CD4-positive, alpha-beta T cell treated with Interleukin-10 for 1 hour (primary cell): ENCODE results near the gene TXNDC2.

ENCODE experiments used
- DNase-seq: peaks from one replicate; pipeline ENCODE4 v3.0.0-alpha.2; 2020

The TXNDC2 gene

GRCh38 chr18:9914584-9915290 lies 29.0 kb downstream of the TXNDC2 start:
- DNase-seq, result peak; percentile 80

DNA sequence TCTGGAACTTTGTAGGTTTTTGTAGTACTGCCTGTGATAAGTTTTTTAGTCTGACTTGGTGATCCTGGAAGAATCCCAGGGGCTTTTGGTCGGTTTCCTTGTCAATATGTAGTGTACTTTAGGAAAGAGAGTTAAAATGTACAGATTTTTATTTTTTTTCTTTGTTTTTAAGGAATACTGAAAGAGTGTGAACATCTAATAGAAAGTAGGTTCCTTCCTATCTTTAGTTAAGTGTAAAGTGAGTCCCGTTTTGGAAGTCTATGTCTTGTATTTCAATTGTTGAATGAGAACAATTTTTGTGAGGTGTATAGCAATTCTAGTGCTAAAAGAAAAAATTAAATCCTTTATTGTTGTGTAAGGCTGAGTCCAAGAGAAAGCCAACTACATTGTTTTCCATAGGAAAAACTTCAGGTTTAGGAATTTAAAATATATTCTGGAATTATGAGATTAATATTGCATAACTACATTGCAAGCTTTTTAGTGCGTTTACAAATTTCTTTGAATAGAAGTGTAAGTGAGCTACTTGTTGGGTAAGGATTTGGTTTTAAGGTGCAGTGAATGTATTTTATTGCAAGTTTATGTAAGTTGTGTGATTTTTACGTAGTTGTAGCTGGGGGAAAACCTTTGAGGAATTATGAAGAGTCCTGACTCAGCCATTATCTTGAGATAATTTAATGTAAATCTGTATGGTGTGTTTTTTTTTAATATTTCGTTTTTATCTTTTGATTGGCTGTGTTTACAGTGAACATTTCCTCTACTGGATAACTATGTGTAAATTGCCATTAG lies 29.7 kb downstream of the TXNDC2 start:
- DNase-seq, result no peak

- no peak for DNase-seq
Observed at GRCh38 chr18:9916077-9916639, 30.4 kb downstream of the TXNDC2 start.

DNA sequence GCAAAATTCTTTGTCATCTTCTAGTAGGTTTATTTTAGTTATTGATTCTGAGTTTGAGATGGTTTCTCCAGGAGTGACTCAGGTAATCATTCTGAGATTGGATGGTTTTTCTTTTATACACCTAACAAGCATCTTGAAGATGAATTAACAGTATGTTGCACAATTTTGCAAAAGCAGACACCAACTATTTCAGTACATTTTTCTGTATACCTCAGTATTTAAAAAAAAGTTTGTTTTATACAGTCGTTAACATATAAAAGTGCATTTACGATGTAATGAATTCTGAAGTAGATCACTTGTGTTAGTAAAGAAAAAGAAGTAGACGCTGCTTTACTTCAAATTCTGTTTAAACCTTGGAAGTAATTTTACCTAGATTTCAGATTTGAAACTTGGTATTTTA lies 31.0 kb downstream of the TXNDC2 start:
- no peak for DNase-seq

GRCh38 chr18:9918016-9918680 lies 32.4 kb downstream of the TXNDC2 start:
- no peak for DNase-seq

GRCh38 chr18:9919564-9920232 lies 33.9 kb downstream of the TXNDC2 start:
- DNase-seq, result no peak

DNA sequence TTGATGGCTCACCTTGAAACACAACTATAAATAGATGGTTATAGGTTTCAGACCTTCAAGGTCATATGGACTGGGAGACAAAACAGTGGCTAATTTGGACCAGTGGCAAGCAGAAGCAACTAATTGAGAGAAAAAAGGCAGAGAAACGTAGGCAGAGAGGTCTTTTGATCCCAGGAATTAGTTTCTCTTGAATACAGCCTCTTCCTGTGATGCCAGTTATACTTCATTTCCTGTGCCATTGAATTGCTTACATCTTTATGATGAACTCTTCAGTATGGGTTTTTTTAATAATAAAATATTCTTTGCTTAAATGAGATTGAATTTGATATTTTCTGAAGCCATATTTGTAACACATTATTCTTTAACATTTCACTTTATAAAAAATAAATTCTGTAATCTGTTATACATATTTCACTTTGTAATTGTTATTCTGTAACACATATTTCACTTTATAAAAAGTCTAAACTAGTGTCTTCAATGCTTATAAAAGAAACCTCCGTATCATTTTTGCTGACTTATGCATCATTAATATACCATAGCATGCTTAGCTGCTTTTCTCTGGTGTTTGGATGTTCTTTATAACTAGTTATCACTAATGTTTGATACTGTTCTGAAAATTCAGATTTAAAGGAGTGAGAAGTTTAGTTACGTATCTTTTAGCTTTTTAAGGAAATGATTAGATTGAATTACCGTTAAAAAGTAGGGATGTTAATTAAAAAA lies 37.0 kb downstream of the TXNDC2 start:
- no peak for DNase-seq

DNA sequence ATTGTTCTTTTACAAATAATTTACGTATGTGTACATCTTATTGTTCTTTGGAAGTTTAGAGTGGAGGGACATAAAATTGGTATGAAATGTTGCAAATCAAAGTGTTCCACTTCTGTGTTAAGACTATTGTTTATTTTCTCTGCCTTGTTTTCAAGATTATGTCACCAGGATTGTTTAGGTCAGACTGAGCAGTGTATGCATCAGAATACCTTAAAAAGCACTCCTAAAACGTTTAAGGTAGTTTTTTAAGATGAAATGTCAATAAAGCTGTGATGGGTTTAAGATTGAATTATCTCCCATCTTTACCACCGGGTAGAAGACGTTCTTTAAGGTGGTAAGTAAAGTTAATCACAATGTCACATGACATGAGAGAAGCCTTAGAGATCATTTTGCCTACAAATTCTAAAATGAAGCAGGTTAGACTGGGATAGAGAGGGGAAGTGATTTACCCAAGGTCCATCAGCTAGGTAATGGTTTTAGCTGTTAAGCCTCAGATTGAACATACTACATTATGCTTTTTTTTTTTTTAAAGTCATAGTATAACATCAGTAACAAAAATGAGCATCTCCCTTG lies 38.7 kb downstream of the TXNDC2 start:
- no peak for DNase-seq

DNA sequence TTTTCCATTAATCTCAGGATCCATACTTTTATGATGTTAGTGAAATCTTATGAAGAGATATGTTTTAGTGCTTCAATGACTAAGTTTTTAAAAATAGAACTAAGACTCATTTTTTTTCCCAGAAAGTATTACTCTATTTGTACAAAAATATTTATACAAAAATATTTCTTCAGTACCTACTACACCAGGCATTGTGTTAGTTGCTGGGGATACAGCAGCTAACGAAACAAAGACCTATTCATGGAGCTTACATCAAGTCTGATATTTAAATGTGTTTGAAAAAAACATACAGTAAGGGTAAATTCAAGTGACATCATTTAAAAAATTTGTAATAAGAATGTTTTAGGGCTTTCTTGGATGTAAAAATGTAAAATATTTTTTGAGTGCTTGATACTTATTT lies 39.6 kb downstream of the TXNDC2 start:
- no peak for DNase-seq

- DNase-seq, result no peak
Observed at GRCh38 chr18:9925795-9926194, 40.0 kb downstream of the TXNDC2 start.

DNA sequence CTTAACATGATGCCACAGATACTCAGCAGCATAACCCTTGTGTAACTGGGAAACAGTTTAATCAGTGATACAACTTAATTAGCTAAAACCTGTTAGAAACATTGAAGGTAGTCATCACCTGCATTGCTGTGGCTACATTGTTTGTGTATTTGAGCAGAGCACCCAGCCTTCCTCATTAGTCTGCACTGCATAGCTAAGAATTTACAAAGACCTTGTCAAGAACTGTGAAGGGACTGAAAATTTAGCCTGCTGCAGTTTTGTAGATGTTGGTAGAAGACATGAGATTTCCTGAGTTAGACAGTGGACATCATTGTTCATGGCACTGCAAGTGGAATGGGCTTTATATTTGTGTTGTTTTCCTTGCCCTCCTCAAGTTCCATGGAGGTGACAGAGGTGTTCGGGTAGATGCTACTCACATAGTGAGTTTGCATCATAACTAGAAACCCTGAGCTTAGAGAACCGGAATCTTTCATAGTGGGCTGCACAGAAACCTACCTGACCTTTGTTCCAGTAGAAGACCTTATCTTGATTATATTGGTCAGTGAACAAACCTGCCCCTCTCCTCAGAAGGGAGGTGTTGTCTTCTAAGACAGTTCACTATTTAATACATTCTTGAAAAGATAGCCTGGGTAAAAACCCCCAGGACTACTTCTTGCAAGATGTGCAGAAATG lies 40.6 kb downstream of the TXNDC2 start:
- no peak for DNase-seq

DNA sequence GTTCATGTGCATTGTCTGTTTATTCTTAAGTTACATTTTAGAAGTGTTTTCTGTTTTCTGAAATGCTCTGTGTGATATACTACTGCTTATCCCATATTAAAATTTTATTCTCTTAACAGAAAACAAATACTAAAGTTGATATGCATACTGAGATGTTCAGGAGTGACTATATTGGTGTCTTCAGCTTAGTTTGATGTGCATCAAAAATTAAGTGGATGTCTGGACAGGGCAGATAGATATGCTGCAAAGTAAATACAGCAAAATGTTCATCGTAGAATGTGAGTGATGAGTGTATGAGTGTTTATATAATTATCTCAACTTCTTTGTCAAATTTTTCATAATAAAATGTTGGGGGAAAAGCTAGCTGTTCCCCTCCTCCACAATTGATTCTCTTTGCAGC lies 41.2 kb downstream of the TXNDC2 start:
- no peak for DNase-seq

DNA sequence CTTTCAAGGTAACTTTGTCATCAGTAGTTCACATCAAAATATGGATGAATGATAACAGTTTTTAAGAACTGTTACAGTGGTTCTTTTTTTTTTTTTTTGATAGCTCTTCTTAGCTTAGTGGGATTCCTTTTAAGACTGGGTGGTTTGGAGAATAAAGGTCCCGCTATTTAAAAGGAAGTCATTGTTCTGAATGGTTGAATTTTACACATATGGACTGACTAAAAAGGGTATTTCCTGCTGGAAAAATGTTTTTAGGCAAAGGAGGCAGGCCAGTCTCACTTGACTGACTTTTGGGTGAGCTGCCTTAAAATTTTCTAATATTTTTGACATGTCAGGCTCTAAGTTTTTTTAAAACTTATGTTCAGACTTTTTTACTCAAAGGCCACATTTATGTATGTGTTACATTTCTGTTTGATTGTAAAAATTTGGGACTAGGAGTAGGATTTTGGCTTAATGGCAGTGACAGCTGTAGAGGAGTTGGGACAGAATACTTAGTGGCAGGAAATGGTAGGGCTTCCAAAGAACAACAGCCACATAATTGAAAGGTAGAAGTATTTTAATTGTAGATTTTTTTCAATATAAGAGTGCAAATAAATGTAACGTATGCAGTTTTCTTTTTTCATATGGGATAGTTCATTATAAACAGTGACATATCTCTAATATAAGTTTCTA lies 41.8 kb downstream of the TXNDC2 start:
- no peak for DNase-seq

DNA sequence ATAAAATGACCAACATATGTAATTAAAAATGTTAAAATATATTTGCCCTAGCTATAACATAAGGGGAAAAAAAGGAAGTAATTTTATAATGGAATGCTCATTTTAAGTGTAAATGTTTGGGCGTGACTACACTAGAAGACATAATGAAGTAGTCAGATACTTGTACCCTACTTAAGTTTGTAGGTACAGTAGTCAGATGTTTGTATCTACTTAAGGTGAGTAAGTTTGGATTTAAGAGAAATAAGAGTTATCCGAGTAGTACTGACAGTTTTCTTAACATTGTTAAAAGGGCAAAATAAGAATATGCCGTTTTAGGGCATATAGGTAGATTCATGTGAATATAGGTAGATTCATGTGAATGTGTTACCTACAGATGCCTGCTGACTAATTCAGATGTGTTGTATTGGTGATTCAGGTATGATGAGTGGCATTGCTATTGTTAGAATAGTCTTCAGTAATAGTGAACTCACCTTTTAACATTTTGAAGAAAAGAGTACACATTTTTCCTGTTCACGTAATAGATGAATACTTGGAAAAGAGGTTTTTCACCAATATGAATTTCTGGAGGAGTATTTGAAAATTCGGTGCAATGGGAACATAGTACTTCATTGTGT lies 43.0 kb downstream of the TXNDC2 start:
- DNase-seq, result no peak

DNA sequence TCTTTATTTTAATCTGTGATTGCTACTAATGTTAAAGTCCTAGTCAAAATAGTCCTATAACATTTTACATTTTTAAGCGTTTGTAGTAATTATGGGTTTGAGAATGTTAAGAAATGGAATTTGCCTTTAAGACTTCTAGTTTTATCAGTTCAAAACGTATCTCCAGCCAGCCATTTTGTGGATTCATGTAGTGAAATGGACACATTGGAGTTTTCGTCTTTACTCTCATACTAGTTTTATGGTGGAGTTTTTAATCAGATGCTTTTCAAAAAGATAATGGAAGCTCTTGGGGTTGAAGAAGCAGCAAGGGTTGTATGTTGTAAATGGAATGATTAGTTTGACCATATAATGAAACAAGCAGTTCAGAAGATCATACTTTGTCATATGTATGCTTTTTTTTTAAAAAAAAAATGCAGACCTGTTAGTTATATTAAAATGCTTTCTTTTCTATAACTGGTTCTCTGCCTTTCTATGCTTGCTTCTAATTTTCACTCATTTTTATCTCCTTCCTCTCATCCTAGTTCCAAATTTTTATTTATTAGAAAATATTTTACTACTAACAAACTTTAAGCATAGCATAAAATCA lies 44.6 kb downstream of the TXNDC2 start:
- no peak for DNase-seq

DNA sequence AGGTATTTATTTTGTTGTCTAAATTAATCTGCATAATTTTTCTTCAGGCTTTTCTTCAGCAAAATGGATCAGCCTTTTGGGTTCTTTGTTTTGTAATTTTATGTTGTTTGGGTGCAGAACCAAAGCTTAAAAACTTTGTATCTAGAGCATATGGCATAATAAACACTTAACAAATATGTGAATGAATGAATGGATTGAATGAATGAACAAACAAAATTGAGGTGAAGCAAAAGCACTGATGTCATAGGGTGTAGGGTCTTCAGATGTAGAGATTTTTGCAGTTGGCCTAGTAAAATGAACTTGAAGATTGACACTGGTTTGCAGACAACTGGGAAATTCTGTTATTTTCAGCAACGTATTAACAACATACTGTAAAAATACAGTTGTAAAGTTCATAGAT lies 45.4 kb downstream of the TXNDC2 start:
- no peak for DNase-seq

GRCh38 chr18:9931678-9932077 lies 45.9 kb downstream of the TXNDC2 start:
- no peak for DNase-seq

GRCh38 chr18:9933865-9934264 lies 48.1 kb downstream of the TXNDC2 start:
- no peak for DNase-seq

- no peak for DNase-seq
Observed at GRCh38 chr18:9934274-9934673, 48.5 kb downstream of the TXNDC2 start.
